Activated effector memory CD4-positive, alpha-beta T cell treated with anti-CD3 and anti-CD28 coated beads, Interleukin-2, amount 50 U/mL, for 16 hours (primary cell): Measurements from ENCODE around the gene FBXO36.

Source experiments
- DNase-seq: peaks from one replicate; pipeline ENCODE4 v3.0.0-alpha.2; 2020

The FBXO36 gene

GRCh38 chr2:229974266-229974665 is 52.0 kb downstream of the FBXO36 start:
- DNase-seq, result no peak

GRCh38 chr2:229980431-229981184 is 58.3 kb downstream of the FBXO36 start:
- DNase-seq, result no peak

DNA sequence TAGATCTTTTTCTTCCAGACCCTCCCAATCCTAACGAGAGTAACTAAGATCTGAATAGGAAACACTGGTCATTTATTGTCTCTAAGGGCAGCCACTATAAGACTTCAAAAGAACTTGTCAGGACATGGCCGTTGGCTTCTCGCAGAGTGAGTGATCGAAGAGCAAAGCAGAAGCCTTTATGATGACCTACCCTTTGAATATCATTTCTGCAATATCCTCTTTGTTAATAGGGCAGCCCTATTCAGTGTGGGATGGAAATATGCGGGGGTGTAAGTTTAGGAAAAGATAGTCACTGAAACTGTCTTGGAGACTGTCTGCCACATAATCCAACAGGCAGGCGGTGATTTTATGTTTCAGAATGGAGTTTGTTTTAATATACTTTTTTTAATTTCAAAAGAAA is 70.9 kb downstream of the FBXO36 start:
- DNase-seq, result no peak

DNA sequence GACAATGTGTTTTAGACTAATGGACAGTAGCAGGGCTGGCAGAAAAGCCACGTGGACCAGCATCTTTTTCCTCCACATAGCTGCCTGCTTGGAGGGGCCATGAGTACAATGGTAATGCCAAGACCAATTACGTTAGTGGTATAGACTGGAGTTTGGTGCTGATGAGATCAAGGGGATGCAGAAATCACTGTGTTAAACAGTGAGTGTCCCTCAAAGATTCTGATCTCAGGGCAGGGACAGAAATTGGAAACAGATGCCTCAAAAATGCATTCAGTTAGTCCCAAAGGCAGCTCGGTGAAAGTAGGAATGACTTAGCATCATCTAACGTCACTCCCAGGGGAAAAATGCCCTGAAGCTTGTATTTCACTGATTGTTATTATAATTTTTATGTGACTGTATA is 74.0 kb downstream of the FBXO36 start:
- no peak for DNase-seq

DNA sequence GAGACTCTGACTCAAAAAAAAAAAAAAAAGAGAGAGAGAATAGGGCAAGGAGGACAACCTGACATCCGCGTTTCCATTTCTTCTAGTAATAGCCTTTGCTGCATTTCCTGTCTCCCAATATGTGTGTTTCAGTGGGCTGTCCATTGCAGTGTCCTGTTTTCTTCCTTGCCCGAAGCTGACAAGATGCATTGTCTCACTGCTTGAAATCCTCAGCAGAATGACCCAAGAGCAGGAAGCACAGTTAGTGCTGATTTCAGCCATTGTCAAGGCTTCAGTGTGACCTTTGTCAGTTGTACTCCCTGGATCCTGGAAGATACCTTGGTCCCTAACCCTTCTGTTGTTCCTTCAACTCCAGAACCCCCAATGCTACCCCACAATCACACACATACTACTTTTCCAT is 75.3 kb downstream of the FBXO36 start:
- no peak for DNase-seq

GRCh38 chr2:230000118-230000841 is 78.0 kb downstream of the FBXO36 start:
- DNase-seq, result no peak

DNA sequence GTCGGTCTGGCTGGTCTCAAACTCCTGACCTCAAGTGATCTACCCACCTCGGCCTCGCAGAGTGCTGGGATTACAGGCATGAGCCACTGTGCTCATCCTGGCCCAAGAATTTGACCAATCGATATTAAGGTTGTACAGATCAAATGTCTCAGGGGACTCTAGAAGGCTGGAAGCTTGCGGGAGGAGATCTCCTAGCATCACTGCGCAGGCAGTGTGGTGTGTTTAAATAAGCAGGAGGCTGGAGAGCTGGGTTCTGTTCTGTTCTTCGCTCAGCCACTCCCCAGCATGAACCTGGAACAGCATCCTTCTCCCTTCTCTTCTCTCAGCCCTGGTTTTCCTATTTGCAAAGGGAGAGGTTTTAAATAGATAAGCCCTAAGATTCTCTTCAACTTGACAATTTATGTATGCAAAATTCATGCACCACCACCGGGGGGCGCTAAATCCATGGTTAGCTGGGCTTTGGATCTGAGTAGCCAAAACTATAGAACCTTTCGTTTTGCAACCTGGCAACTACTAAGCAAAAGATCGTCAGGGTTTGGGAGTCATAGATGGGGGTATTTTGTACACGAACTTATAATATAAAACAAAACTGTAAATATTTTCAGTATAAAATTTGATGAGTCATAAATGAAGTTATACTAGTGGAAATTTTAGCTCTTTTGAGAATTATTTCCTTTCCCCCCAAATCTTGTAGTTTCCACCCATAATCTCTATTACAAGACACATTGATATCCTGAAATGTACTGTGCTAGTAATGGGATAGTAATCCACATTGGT is 85.8 kb downstream of the FBXO36 start:
- peak; percentile 94 for DNase-seq

- DNase-seq, result no peak
Measured at GRCh38 chr2:230008708-230009066, 86.4 kb downstream of the FBXO36 start.

- no peak for DNase-seq
Measured at GRCh38 chr2:230010501-230010900, 88.2 kb downstream of the FBXO36 start.

DNA sequence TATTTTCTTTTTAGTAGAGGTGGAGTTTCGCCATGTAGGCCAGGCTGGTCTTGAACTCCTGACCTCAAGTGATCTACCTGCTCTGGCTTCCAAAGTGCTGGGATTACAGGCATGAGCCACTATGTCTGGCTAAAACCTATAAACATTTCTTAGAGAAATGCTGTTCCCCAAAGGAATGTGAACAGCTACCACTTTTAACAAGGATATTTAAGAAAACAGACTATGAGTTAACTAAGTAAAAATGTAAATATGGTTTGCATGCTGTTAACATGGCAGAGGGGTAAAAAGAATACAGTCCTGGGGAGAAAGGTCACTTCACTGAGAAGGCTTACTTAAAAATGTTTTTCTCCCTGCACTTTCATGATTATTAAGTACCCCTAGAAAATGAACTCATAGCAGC is 89.3 kb downstream of the FBXO36 start:
- no peak for DNase-seq

GRCh38 chr2:230012267-230012884 is 90.1 kb downstream of the FBXO36 start:
- DNase-seq, result no peak

DNA sequence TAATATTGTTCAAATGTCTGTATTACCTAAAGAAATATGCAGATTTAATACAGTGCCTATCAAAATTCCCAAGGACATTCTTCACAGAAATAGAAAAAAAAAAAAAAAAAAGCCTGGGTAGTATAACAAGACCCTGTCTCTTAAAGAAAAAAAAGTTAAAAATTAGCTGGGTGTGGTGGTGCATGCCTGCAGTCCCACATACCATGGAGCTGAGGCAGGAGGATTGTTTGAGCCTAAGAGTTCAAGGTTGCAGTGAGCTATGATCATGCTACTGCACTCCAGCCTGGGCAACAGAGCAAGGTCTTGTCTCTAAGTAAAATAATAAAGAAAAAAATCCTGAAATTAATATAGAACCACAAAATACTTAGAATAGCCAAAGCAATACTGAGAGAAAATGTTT is 94.5 kb downstream of the FBXO36 start:
- no peak for DNase-seq

- no peak for DNase-seq
Measured at GRCh38 chr2:230018153-230018552, 95.8 kb downstream of the FBXO36 start.

- DNase-seq, result no peak
Measured at GRCh38 chr2:230019742-230020141, 97.4 kb downstream of the FBXO36 start.

DNA sequence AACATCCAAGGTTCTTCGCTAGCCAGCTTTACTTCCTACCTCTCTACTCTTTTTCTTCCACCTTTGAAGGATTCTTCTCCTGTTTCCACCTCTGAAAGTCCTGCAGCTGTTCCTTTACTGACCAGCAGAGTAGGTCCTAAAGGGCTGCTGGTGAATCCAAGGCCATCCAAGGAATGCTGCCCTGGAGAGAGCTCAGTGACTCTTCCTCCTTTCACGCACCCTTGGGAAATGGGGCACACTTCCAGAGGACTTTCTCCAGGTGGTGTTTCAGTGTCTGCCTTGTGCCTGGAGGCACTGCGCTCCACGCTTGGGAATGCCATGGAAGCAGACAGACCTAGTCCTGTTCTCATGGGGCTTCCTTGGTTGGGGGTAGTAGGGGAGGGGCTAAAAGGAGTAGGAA is 101.0 kb downstream of the FBXO36 start:
- DNase-seq, result no peak

- DNase-seq, result no peak
Measured at GRCh38 chr2:230042195-230042594, 119.9 kb downstream of the FBXO36 start.

GRCh38 chr2:230043025-230043424 is 120.7 kb downstream of the FBXO36 start:
- no peak for DNase-seq

DNA sequence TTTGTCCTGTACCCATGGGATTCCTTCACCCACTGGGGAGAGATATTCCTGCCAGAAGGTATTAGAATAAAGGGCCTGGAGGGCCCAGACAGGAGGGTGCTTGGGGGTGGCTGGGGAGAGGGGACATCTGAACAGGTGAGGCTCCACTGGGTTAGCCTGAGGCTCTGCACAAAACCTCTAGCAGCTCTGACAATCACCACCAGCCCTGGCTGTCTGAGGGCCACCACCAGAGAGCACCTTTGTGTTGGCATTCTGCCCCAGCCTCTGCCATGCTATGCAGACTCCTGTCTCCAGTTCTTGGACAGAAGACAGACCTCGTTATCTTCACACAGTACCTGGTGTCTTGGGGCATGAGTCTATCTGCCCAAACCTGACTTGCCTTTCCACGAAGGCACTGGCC is 121.2 kb downstream of the FBXO36 start:
- no peak for DNase-seq

- no peak for DNase-seq
Measured at GRCh38 chr2:230046491-230046890, 124.2 kb downstream of the FBXO36 start.

DNA sequence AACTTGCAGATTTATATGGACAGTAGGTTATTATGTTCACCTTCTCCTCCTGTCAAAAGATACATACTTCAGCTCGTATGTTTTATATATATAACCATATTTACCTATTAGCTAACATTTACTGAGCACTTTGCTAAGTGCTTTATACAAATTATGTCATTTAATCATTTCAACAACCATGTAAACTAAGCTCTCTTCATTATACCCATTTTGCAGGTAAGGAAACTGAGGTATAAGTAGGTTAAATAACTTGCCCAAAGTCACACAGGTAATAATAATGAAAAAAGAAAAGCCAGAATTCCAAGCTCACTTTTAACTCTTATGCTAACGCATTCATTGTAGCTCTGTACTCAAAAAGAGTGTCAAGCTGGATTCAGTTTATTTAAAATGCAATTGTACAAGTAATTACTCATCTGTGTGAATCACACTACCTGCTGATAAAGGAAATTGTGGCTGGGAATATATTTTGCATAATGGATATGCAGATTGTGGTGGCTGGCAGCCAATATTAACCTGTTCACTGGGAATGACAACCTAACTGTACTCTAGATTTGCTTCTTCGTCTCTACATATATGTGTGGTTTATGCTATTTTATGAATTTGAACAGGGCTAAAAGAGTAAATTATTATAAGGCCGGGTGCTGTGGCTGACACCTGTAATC is 125.8 kb downstream of the FBXO36 start:
- no peak for DNase-seq

- DNase-seq, result no peak
Measured at GRCh38 chr2:230050136-230050535, 127.8 kb downstream of the FBXO36 start.

DNA sequence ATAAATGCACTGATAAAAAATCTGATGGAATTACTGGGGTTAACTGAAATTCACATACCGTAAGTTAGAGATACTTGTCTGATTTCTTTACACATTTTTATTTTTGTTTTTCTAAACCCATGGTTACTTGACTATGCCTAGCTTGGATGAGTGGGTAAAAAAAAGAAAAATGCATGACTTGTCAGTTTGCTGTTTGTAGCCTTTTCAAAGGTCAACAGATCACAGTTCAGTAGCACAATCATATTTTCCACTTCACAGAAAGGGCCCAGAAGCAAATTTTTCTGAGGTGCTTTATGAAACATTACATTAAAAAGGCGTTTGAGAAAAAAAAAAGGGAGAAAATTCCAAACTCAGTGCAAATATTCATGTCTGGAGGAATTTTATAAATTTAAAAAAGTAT is 130.0 kb downstream of the FBXO36 start:
- no peak for DNase-seq
